NCI-H345 (cell line): ENCODE data around the gene PLPPR4.

Experiments
- DNase-seq: peaks from one replicate; lab custom pipeline; 2025; lab: John Stamatoyannopoulos, UW

PLPPR4 gene

DNA sequence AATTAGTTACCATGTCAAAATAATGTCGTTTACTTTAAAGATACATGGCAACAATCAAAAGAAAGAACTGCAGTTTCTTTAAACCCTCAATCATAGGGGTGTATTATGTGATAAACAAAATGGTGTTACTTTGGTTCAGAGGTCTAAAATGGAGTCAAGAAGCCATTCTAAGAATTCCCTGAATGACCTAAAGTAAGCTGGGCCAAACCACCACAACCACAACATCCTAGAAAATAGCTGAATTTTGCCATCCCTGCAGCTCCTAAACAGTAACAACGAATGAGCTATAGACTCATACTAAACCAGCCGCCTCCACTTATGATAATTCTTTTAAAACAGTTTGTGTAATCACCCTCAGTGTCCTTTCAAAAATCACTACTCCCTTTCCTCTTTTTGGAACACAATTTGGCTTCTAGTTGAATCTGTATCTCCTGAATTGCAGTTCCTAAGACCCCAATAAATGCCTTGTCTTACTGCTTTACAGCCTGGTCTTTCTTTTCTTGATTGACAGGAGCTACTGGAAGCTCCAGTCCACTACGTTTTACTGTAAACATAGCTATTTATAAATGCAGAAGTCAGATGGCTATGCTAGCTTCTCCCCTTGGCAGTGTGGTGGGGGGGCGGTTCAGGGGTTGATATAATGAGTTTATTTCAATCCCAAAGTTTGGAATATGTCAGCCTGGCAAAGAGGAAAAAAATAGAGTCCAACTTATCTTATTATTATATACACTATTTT, 84.3 kb downstream of the PLPPR4 start:
- DNase-seq: no peak

DNA sequence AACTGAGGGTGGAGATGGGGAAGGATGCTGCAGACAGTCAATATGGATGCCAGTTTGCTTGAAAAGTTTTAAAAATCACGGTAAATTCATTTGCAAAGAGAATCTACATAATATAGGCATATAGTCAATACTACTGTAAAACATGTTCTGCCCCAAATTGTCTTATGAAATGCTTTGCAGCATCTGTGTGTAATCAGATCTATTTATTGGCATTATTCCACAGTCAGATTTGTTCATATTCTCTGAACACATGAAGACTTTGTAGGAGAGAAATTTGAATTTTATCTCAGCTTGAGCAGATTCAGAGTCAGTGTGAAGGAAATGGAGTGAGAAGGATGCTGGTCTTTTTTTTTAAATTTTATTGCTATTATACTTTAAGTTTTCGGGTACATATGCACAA, 88.5 kb downstream of the PLPPR4 start:
- DNase-seq: no peak

DNA sequence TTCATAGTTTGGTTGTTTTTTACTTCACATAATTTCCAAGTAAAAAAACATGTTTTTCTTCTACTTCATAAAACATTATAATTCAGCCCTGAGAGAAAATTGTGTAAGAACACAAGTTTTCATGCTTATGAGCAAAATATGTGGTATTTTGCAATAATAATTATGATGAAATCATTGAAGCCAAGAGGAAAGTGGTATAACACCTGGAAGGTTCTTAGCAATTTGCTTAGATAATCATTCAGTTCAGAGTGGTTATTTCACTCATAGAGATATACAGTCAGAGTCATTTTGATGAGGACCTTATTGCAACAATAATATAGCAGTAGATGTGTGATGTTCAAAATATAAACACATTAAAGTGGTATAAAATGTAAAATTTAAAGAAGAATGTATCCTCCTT, 94.5 kb downstream of the PLPPR4 start:
- DNase-seq: no peak
